Mucosa of descending colon (tissue), 3 donors: ENCODE measurements around the gene SLC38A5. TPM values are rescaled to one million over a fixed set of nuclear protein-coding genes. Genes with fewer than 3 reads are reported as not detected.

Experiments
- ATAC-seq: fragments of 200-7000 bp; cut with Tn5 transposase; one replicate; pipeline ENCODE4 v1.9.1; 2020; ENCODE audit warnings: mild to moderate bottlenecking, moderate library complexity
- DNase-seq, 3 donors: peaks; one replicate each; pipeline ENCODE4 v3.0.0-alpha.2; 2020
- H3K36me3 ChIP-seq: fragments of 200-600 bp; one replicate; pipeline ENCODE4 v1.8.0; 2021; ENCODE audit warnings: low read depth, mild to moderate bottlenecking
- H3K4me1 ChIP-seq: fragments of 200-600 bp; one replicate; pipeline ENCODE4 v1.8.0; 2021; ENCODE audit warnings: low read depth, mild to moderate bottlenecking
- H3K4me3 ChIP-seq: fragments of 200-600 bp; one replicate; pipeline ENCODE4 v1.8.0; 2021; ENCODE audit warnings: mild to moderate bottlenecking
- H3K9me3 ChIP-seq: fragments of 200-600 bp; one replicate; pipeline ENCODE4 v1.8.0; 2021; ENCODE audit warnings: mild to moderate bottlenecking
- intact Hi-C, 2 donors: fragments of 100-400 bp; cut with DNase I in 1 of 2; cut with micrococcal nuclease in 1 of 2; formaldehyde crosslinking; loops; one replicate each; pipeline versions ENCODE4 v1.11.0 to v1.11.1; 2022; cut with DNase I, micrococcal nuclease
- total RNA-seq, 3 donors: library from RNA; stranded (reverse); fragmentation: NEBNext Ultra II Directional in 2 of 3; extraction: Animal tissue kit (Norgen Biotek cat#: 25700) in 2 of 3; gene quantifications; one replicate each; pipeline versions ENCODE4 v1.2.1 to v1.2.4, GENCODE V29; 2021 to 2023
- TF ChIP-seq, protein P1 (sequence below): fragments of 200-600 bp; IDR thresholded peaks from one replicate; pipeline ENCODE4 v1.8.0; 2022; ENCODE audit warnings: antibody characterized with exemption, mild to moderate bottlenecking
- donor health status: DM: no; HTN: no; CAD: no; lungs with moderate emphysema.
- donor health status: DM: no; HTN: no; CAD: no.
- donor health status: DM: no; HTN: yes; CAD: no.

SLC38A5 gene
- total RNA-seq, 3 donors from 2014 or later = 7.3 to 25.9 (median 9.7) TPM

DNA sequence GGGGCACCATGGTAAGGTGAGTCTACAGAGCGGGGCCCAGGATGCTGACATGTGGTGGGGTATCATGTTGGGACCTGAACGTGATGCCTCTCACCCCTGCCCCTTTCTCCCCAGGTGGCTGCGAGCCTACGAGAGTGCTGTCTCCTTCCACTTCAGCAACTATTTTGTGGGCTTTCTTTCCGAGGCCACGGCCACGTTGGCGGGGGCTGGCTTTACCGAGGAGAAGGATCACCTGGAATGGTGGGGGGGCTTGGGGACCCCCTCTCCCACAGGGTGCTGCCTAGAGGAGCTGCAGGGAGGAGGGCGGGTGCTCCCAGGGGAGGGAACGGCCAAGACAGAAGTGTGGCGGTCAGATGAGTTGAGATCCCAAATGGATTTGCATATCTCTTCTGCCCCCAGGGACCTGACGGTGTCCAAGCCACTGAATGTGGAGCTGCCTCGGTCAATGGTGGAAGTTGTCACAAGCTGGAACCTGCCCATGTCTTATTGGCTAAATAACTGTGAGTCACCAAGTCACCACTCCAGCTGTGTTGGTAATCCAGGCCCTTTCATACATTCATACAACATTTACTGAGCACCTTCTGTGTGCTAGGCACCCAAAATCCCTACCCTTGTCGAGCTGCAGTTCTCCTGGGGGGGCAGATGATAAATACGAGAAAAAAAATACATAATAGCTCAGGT, 44.2 kb upstream of the SLC38A5 start:
- no peak for DNase-seq
- ATAC-seq = no peak
- Histone ChIP-seq H3K36me3 (no peaks in the 10 kb centered on the region), H3K9me3 (no peaks in the 10 kb centered on the region), H3K4me1 (no peaks in the 10 kb centered on the region), H3K4me3 (no peak overlapping the region)
- intact Hi-C loops = no loop called here
- TF ChIP-seq, protein P1, sequence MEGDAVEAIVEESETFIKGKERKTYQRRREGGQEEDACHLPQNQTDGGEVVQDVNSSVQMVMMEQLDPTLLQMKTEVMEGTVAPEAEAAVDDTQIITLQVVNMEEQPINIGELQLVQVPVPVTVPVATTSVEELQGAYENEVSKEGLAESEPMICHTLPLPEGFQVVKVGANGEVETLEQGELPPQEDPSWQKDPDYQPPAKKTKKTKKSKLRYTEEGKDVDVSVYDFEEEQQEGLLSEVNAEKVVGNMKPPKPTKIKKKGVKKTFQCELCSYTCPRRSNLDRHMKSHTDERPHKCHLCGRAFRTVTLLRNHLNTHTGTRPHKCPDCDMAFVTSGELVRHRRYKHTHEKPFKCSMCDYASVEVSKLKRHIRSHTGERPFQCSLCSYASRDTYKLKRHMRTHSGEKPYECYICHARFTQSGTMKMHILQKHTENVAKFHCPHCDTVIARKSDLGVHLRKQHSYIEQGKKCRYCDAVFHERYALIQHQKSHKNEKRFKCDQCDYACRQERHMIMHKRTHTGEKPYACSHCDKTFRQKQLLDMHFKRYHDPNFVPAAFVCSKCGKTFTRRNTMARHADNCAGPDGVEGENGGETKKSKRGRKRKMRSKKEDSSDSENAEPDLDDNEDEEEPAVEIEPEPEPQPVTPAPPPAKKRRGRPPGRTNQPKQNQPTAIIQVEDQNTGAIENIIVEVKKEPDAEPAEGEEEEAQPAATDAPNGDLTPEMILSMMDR = no peak

DNA sequence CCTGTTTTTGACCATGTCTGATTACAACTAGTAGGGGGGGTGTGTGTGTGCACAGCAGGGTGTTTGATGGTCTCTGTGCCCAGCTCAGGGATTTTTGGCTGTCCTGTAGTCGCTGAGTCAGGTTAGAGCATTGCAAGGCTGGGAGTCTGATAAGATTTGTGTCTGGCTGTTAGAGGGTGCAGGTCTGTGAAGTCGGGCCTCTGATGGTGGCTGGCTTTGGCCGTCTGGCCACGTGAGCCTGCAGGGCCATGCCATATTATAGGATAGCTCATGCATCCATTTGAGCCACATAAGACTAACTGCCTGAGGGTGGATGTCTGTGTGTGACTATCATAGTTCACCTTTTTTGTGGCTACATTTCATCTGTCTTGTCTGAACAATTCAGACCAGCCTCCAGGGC, 43.6 kb upstream of the SLC38A5 start:
- TF ChIP-seq, protein P1 = no peak
- DNase-seq = no peak
- Histone ChIP-seq H3K4me1 (no peaks in the 10 kb centered on the region), H3K36me3 (no peaks in the 10 kb centered on the region), H3K9me3 (no peaks in the 10 kb centered on the region), H3K4me3 (no peak overlapping the region)
- intact Hi-C loops = no loop called here
- no peak for ATAC-seq

DNA sequence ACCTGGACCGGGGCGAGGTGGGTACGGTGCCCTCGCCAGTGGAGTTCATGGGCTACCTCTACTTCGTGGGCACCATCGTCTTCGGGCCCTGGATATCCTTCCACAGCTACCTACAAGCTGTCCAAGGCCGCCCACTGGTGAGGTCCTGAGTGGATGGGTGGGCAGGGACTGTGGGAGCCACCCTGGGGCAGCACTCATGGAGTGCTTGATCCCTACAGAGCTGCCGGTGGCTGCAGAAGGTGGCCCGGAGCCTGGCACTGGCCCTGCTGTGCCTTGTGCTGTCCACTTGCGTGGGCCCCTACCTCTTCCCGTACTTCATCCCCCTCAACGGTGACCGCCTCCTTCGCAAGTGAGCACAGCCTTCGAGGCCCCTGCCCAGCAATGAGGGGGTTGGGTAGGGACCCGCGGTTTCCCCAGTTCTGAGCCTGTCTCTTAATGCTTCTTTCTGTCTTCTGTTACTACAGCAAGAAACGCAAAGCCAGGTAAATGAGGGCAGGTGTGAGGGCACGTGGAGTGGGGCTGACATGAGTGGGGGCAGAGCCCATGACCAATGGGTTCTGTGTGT, 42.4 kb upstream of the SLC38A5 start:
- intact Hi-C loops = no loop called here
- no peaks in the 10 kb centered on the region for H3K9me3 ChIP-seq
- H3K4me1 ChIP-seq = no peaks in the 10 kb centered on the region
- H3K4me3 ChIP-seq = no peak overlapping the region
- no peaks in the 10 kb centered on the region for H3K36me3 ChIP-seq
- TF ChIP-seq, protein P1 = no peak
- DNase-seq (no peak), ATAC-seq (no peak)

DNA sequence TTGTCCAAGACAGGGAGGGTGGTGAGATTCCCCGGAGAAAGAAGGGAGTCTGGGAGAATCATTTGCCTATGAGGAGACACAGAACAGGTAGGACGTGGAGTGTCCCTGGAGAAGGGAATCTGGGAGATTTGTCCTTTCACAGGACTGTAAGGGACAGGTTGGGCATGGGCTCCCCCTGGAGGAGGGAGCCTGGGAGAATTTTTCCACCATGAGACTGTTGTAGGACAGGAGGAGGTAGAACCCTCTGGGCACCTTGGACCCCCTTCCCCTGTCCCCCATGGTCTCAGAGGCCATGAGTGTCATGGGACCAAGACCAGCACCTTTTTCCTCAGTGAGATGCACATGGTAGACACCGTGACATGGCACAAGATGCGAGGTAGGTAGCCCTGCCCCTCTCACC, 41.5 kb upstream of the SLC38A5 start:
- Histone ChIP-seq H3K9me3 (no peaks in the 10 kb centered on the region), H3K36me3 (no peaks in the 10 kb centered on the region), H3K4me1 (no peaks in the 10 kb centered on the region), H3K4me3 (no peak overlapping the region)
- TF ChIP-seq, protein P1 = no peak
- intact Hi-C loops = no loop called here
- peak in 2 of 3 donors; percentile 39 to 44 for DNase-seq
- peak; percentile 25 for ATAC-seq

DNA sequence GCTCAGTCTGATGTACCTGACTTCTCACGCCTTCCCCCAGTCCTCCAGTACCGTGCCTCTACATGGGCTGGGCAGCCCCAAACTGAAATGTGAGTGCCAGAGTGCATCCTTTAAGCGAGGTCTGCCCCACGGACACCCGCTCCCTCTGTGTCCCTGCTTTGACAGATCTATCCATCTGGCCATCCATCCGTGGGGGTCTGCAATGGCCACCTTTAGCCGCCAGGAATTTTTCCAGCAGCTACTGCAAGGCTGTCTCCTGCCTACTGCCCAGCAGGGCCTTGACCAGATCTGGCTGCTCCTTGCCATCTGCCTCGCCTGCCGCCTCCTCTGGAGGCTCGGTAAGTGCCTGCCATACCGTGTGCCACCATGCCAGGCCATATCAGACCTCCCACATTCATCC, 39.6 kb upstream of the SLC38A5 start:
- ATAC-seq = no peak
- TF ChIP-seq, protein P1 = no peak
- H3K9me3 ChIP-seq = no peaks in the 10 kb centered on the region
- no peaks in the 10 kb centered on the region for H3K36me3 ChIP-seq
- H3K4me3 ChIP-seq = no peak overlapping the region
- DNase-seq = no peak
- no peaks in the 10 kb centered on the region for H3K4me1 ChIP-seq
- intact Hi-C loops = no loop called here
